Choroid plexus epithelial cell (primary cell): ENCODE results near the gene ABI2.

ENCODE experiments used
- DNase-seq: peaks from one replicate; pipeline ENCODE4 v3.0.0-alpha.2; 2010; ENCODE audit warnings: low read depth
- H3K4me3 ChIP-seq: 2 replicates; pipeline ENCODE4 v1.5.1; 2011; ENCODE audit warnings: low read depth, mild to moderate bottlenecking, control low read depth, low read length, moderate library complexity
- CTCF ChIP-seq: conservative IDR thresholded peaks from 2 replicates; pipeline ENCODE4 v1.5.1; 2011; ENCODE audit warnings: low read depth, mild to moderate bottlenecking, control low read depth, inconsistent platforms, low read length, moderate library complexity

Gene ABI2

GRCh38 chr2:203451011-203451410, 122.8 kb downstream of the ABI2 start:
- peak; percentile 60 for DNase-seq
- TF ChIP-seq CTCF, result no peak
- no peak overlapping the region for H3K4me3 ChIP-seq

- no peak for TF ChIP-seq CTCF
- peak; percentile 68 for DNase-seq
- H3K4me3 ChIP-seq, result no peak overlapping the region
These were observed 123.5 kb downstream of the ABI2 start for GRCh38 chr2:203451689-203452088.

GRCh38 chr2:203453858-203454451, 125.8 kb downstream of the ABI2 start:
- H3K4me3 ChIP-seq, result no peak overlapping the region
- peak; percentile 72 for TF ChIP-seq CTCF
- peak; percentile 85 for DNase-seq

- no peak for DNase-seq
- TF ChIP-seq CTCF, result no peak
- no peak overlapping the region for H3K4me3 ChIP-seq
These were observed 127.0 kb downstream of the ABI2 start for GRCh38 chr2:203455209-203455608.

GRCh38 chr2:203461746-203462145, 133.6 kb downstream of the ABI2 start:
- DNase-seq, result peak; percentile 23
- no peak overlapping the region for H3K4me3 ChIP-seq
- no peak for TF ChIP-seq CTCF

GRCh38 chr2:203462308-203462707, 134.1 kb downstream of the ABI2 start:
- TF ChIP-seq CTCF, result no peak
- no peak for DNase-seq
- no peak overlapping the region for H3K4me3 ChIP-seq

- DNase-seq, result no peak
- TF ChIP-seq CTCF, result no peak
- H3K4me3 ChIP-seq, result no peak overlapping the region
These were observed 135.1 kb downstream of the ABI2 start for GRCh38 chr2:203463266-203463678.
